Stomach (tissue), 9 donors: ENCODE results near the gene ETV3L. TPM values are rescaled to one million over a fixed set of nuclear protein-coding genes. Genes with fewer than 3 reads are reported as not detected.
A peak's percentile ranks its signal among the peaks of the same experiment; 100 is the strongest.

Experiments
- DNase-seq, 2 donors: peaks; one replicate each; pipeline versions ENCODE4 v3.0.0 to v3.0.0-alpha.2; 2013 to 2019
- H3K27ac ChIP-seq, 5 donors: fragments of 200-600 bp in 4 of 5; sonication (generic) in 4 of 5; one replicate each; pipeline ENCODE4 v1.5.1; 2013 to 2019; ENCODE audit warnings: mild to moderate bottlenecking in 1 of 5, moderate library complexity in 1 of 5
- H3K27me3 ChIP-seq, 3 donors: fragments of 200-600 bp; sonication (generic); one replicate each; pipeline ENCODE4 v1.5.1; 2017 to 2019; ENCODE audit warnings: mixed run types in 1 of 3
- H3K36me3 ChIP-seq, 4 donors: fragments of 200-600 bp; sonication (generic); 1 replicate in 3 of 4; 2 replicates in 1 of 4; pipeline ENCODE4 v1.5.1; 2016 to 2019
- H3K4me1 ChIP-seq, 4 donors: fragments of 200-600 bp; sonication (generic); one replicate each; pipeline ENCODE4 v1.5.1; 2016 to 2019
- H3K4me3 ChIP-seq, 4 donors: fragments of 200-600 bp; sonication (generic) in 3 of 4; one replicate each; pipeline ENCODE4 v1.5.1; 2016 to 2019; ENCODE audit warnings: mild to moderate bottlenecking in 1 of 4
- H3K9me3 ChIP-seq, 4 donors: fragments of 200-600 bp; sonication (generic); one replicate each; pipeline ENCODE4 v1.5.1; 2016 to 2019
- EP300 ChIP-seq: sonication (generic); formaldehyde crosslinking; IDR thresholded peaks from one replicate; pipeline ENCODE4 v1.6.1; 2017; ENCODE audit warnings: antibody characterized with exemption
- POLR2A ChIP-seq, 4 donors: fragments of 450-650 bp; IDR thresholded peaks; one replicate each; pipeline ENCODE4 v1.6.1; 2016; ENCODE audit warnings: antibody characterized with exemption in 4 of 4, control low read depth in 2 of 4, mild to moderate bottlenecking in 1 of 4, moderate library complexity in 1 of 4
- POLR2AphosphoS5 ChIP-seq, 3 donors: sonication (generic); formaldehyde crosslinking; IDR thresholded peaks; one replicate each; pipeline ENCODE4 v1.6.1; 2016; ENCODE audit warnings: antibody characterized with exemption in 3 of 3
- WGBS, 5 donors: extraction: QIAGEN DNeasy Blood & Tissue Kit in 3 of 5; methylation state at CpG; one replicate each; pipeline versions ENCODE4 v1.1.5 to v1.1.7; 2013 to 2018; 5-methylcytosine and 5-hydroxymethylcytosine counted together
- intact Hi-C: fragments of 100-400 bp; cut with DNase I; formaldehyde crosslinking; loops from one replicate; pipeline ENCODE4 v1.15.1; 2023; ENCODE audit warnings: low total_unique reads
- polyA plus RNA-seq, 3 donors: library from polyadenylated mRNA; stranded (reverse); fragments of 200-250 nt; gene quantifications; one replicate each; pipeline ENCODE4 v1.2.3, GENCODE V29; 2013
- total RNA-seq, 5 donors: library from RNA; depleted of rRNA; stranded (reverse); fragments of >200 nt; gene quantifications; one replicate each; pipeline versions ENCODE4 v1.1.0 to v1.2.3, GENCODE V29; 2014 to 2016
- TF ChIP-seq, protein P1 (sequence below), 7 experiments: fragments of 450-650 bp in 4 of 7; fragments of 200-600 bp in 3 of 7; sonication (generic) in 3 of 7; IDR thresholded peaks; one replicate each; pipeline ENCODE4 v1.5.1; 2016 to 2019; ENCODE audit warnings: antibody characterized with exemption in 7 of 7, control low read depth in 2 of 7, mild to moderate bottlenecking in 1 of 7
- donor health status: healthy with polysubstance abuse.
- donor health status: Bipolar disorder and iron deficiency.
- donor health status: healthy.

Gene ETV3L
- total and polyA plus RNA-seq, 8 donors = not detected

GRCh38 chr1:157095091-157095490, 4.5 kb downstream of the ETV3L start:
- TF ChIP-seq EP300 = no peak
- TF ChIP-seq, protein P1, sequence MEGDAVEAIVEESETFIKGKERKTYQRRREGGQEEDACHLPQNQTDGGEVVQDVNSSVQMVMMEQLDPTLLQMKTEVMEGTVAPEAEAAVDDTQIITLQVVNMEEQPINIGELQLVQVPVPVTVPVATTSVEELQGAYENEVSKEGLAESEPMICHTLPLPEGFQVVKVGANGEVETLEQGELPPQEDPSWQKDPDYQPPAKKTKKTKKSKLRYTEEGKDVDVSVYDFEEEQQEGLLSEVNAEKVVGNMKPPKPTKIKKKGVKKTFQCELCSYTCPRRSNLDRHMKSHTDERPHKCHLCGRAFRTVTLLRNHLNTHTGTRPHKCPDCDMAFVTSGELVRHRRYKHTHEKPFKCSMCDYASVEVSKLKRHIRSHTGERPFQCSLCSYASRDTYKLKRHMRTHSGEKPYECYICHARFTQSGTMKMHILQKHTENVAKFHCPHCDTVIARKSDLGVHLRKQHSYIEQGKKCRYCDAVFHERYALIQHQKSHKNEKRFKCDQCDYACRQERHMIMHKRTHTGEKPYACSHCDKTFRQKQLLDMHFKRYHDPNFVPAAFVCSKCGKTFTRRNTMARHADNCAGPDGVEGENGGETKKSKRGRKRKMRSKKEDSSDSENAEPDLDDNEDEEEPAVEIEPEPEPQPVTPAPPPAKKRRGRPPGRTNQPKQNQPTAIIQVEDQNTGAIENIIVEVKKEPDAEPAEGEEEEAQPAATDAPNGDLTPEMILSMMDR (IDR thresholded peaks at IDR 0.05) = no peak
- no peak for TF ChIP-seq POLR2AphosphoS5 (IDR thresholded peaks at IDR 0.05)
- TF ChIP-seq POLR2A (IDR thresholded peaks at IDR 0.05) = no peak
- Histone ChIP-seq H3K27me3 (peaks cover 0 to 5% (median 0%) of the 10 kb centered on the region in 3 donors), H3K4me1 (peaks cover 3 to 13% (median 10%) of the 10 kb centered on the region in 4 donors), H3K4me3 (no peak overlapping the region), H3K27ac (no peak overlapping the region), H3K9me3 (no peaks in the 10 kb centered on the region), H3K36me3 (no peaks in the 10 kb centered on the region)
- no peak for DNase-seq
- intact Hi-C loops = no loop called here
- WGBS, 5 donors = 53 to 73% (median 64%) methylated on average over 4 of the region's 4 CpGs

- intact Hi-C loops = no loop called here
- H3K27me3 ChIP-seq = peaks cover 0 to 5% (median 0%) of the 10 kb centered on the region in 3 donors
- WGBS, 5 donors = 18 to 42% (median 23%) methylated on average over 7 to 8 of the region's 8 CpGs
These were observed 6.8 kb downstream of the ETV3L start for GRCh38 chr1:157092831-157093230.

GRCh38 chr1:157091668-157092273, 7.8 kb downstream of the ETV3L start:
- Histone ChIP-seq H3K4me3 (no peak overlapping the region), H3K9me3 (no peaks in the 10 kb centered on the region), H3K4me1 (peaks cover 3 to 15% (median 11%) of the 10 kb centered on the region in 4 donors), H3K27ac (no peak overlapping the region), H3K27me3 (peaks cover 0 to 5% (median 0%) of the 10 kb centered on the region in 3 donors), H3K36me3 (no peaks in the 10 kb centered on the region)
- TF ChIP-seq, protein P1 (IDR thresholded peaks at IDR 0.05) = no peak
- TF ChIP-seq EP300 (no peak), POLR2A (IDR thresholded peaks at IDR 0.05) (no peak), POLR2AphosphoS5 (IDR thresholded peaks at IDR 0.05) (no peak)
- no peak for DNase-seq
- WGBS, 5 donors = 78 to 91% (median 90%) methylated on average over 4 of the region's 4 CpGs
- intact Hi-C loops = no loop called here

More at GRCh38 chr1:157092831-157093230, 6.8 kb downstream of the ETV3L start:
- H3K4me1 ChIP-seq = peaks cover 3 to 15% (median 11%) of the 10 kb centered on the region in 4 donors
- no peak overlapping the region for H3K4me3 ChIP-seq
- H3K27ac ChIP-seq = no peak overlapping the region
- DNase-seq = peak; percentile 31 to 72
- no peaks in the 10 kb centered on the region for H3K9me3 ChIP-seq
- no peaks in the 10 kb centered on the region for H3K36me3 ChIP-seq
- TF ChIP-seq, protein P1 (IDR thresholded peaks at IDR 0.05) = no peak
- no peak for TF ChIP-seq POLR2AphosphoS5 (IDR thresholded peaks at IDR 0.05)
- no peak for TF ChIP-seq EP300
- no peak for TF ChIP-seq POLR2A (IDR thresholded peaks at IDR 0.05)

DNA sequence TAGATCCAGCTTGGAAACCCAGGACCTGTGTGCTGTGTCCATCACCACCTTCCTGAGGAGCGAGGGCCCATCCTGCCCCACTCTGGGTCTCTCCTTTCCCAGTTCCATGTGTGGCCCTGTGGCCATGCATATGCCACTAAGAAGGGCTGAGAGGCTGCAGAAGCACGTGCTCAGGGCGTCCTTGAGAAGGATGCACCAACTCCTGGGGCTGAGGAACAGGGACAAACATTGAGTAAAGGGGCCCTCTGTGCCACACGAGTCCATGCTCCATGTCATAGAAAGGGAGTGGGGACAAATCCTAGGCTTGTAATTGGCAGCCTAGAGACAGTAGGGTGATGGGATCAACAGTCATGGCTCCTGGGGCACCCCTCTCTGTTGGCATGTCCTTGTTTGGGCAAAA, 8.4 kb downstream of the ETV3L start:
- DNase-seq = no peak
- Histone ChIP-seq H3K27me3 (peaks cover 0 to 5% (median 0%) of the 10 kb centered on the region in 3 donors), H3K9me3 (no peaks in the 10 kb centered on the region), H3K4me3 (no peak overlapping the region), H3K4me1 (peaks cover 3 to 15% (median 11%) of the 10 kb centered on the region in 4 donors), H3K27ac (no peak overlapping the region), H3K36me3 (no peaks in the 10 kb centered on the region)
- WGBS, 5 donors = 88 to 98% (median 91%) methylated on average over 4 of the region's 4 CpGs
- intact Hi-C loops = no loop called here
- TF ChIP-seq, protein P1 (IDR thresholded peaks at IDR 0.05) = no peak
- TF ChIP-seq POLR2AphosphoS5 (IDR thresholded peaks at IDR 0.05) = no peak
- no peak for TF ChIP-seq EP300
- TF ChIP-seq POLR2A (IDR thresholded peaks at IDR 0.05) = no peak
